GM21825 (cell line): ENCODE measurements around the gene VSTM4.

ENCODE experiments used
- ATAC-seq: cut with Tn5 transposase; IDR thresholded peaks from one replicate; pipeline ENCODE4 v1.9.1; 2021; ENCODE audit warnings: mild to moderate bottlenecking, moderate library complexity; ENCODE audit not compliant: unreplicated experiment

Gene VSTM4

GRCh38 chr10:49049660-49050059 lies 65.7 kb downstream of the VSTM4 start:
- ATAC-seq: no peak

GRCh38 chr10:49047128-49047639 lies 68.1 kb downstream of the VSTM4 start:
- ATAC-seq: no peak

- no peak for ATAC-seq
Observed at GRCh38 chr10:49044293-49045193, 70.8 kb downstream of the VSTM4 start.

- ATAC-seq: no peak
Observed at GRCh38 chr10:49040601-49041000, 74.7 kb downstream of the VSTM4 start.

GRCh38 chr10:49039409-49039808 lies 75.9 kb downstream of the VSTM4 start:
- ATAC-seq: no peak

GRCh38 chr10:49038711-49039110 lies 76.6 kb downstream of the VSTM4 start:
- no peak for ATAC-seq

- no peak for ATAC-seq
Observed at GRCh38 chr10:49037187-49037586, 78.1 kb downstream of the VSTM4 start.

- no peak for ATAC-seq
Observed at GRCh38 chr10:49036638-49037037, 78.7 kb downstream of the VSTM4 start.

GRCh38 chr10:49035920-49036319 lies 79.4 kb downstream of the VSTM4 start:
- no peak for ATAC-seq

- ATAC-seq: no peak
Observed at GRCh38 chr10:49034925-49035324, 80.4 kb downstream of the VSTM4 start.

GRCh38 chr10:49033939-49034338 lies 81.4 kb downstream of the VSTM4 start:
- no peak for ATAC-seq

- ATAC-seq: no peak
Observed at GRCh38 chr10:49029666-49030065, 85.7 kb downstream of the VSTM4 start.

GRCh38 chr10:49028639-49029038 lies 86.7 kb downstream of the VSTM4 start:
- no peak for ATAC-seq

GRCh38 chr10:49025347-49025983 lies 89.9 kb downstream of the VSTM4 start:
- no peak for ATAC-seq

- no peak for ATAC-seq
Observed at GRCh38 chr10:49024484-49024883, 90.8 kb downstream of the VSTM4 start.

- no peak for ATAC-seq
Observed at GRCh38 chr10:49023752-49024151, 91.6 kb downstream of the VSTM4 start.

GRCh38 chr10:49023071-49023470 lies 92.3 kb downstream of the VSTM4 start:
- ATAC-seq: no peak

- no peak for ATAC-seq
Observed at GRCh38 chr10:49021685-49022084, 93.6 kb downstream of the VSTM4 start.

GRCh38 chr10:49015700-49016099 lies 99.6 kb downstream of the VSTM4 start:
- ATAC-seq: no peak

- ATAC-seq: no peak
Observed at GRCh38 chr10:49012603-49013002, 102.7 kb downstream of the VSTM4 start.

GRCh38 chr10:49011756-49012155 lies 103.6 kb downstream of the VSTM4 start:
- no peak for ATAC-seq

- no peak for ATAC-seq
Observed at GRCh38 chr10:49010865-49011264, 104.5 kb downstream of the VSTM4 start.
